Activated CD8-positive, alpha-beta T cell treated with anti-CD3 and anti-CD28 coated beads for 36 hours (primary cell): ENCODE data around the gene FPR2. TPM values are rescaled to one million over a fixed set of nuclear protein-coding genes. Genes with fewer than 3 reads are reported as not detected.

ENCODE experiments used
- ATAC-seq: fragments of 200-7000 bp; cut with Tn5 transposase; one replicate; pipeline ENCODE4 v1.10.0; 2021; ENCODE audit warnings: mild to moderate bottlenecking, moderate library complexity
- CTCF ChIA-PET: fragments of 350-600 bp; sonication (Branson Sonifier 250); formaldehyde crosslinking; loops from one replicate; lab custom pipeline; 2021; ENCODE audit warnings: antibody characterized with exemption; lab: Charles Lee
- POLR2A ChIA-PET: fragments of 350-600 bp; sonication (Branson Sonifier 250); formaldehyde crosslinking; loops from one replicate; lab custom pipeline; 2021; ENCODE audit warnings: antibody characterized with exemption; lab: Charles Lee
- DNase-seq: peaks from one replicate; pipeline ENCODE4 v3.0.0-alpha.2; 2020
- H3K27ac Mint-ChIP-seq: one replicate; pipeline ENCODE4 v1.8.0; 2021; ENCODE audit warnings: mild to moderate bottlenecking, mixed read lengths
- H3K27me3 Mint-ChIP-seq: one replicate; pipeline ENCODE4 v1.8.0; 2021; ENCODE audit warnings: mixed read lengths
- H3K36me3 Mint-ChIP-seq: one replicate; pipeline ENCODE4 v1.8.0; 2021; ENCODE audit warnings: low read depth, mixed read lengths
- H3K4me1 Mint-ChIP-seq: one replicate; pipeline ENCODE4 v1.8.0; 2021; ENCODE audit warnings: low read depth, mixed read lengths
- H3K4me3 Mint-ChIP-seq: one replicate; pipeline ENCODE4 v1.8.0; 2021; ENCODE audit warnings: mild to moderate bottlenecking, moderate library complexity, mixed read lengths
- H3K9me3 Mint-ChIP-seq: one replicate; pipeline ENCODE4 v1.8.0; 2021; ENCODE audit warnings: mixed read lengths
- intact Hi-C: fragments of 100-400 bp; cut with micrococcal nuclease; formaldehyde crosslinking; loops from one replicate; pipeline ENCODE4 v1.10.0; 2022
- total RNA-seq, 2 experiments: library from RNA; stranded (reverse); gene quantifications; one replicate each; pipeline ENCODE4 v1.2.3, GENCODE V29; 2021
- TF ChIP-seq, protein P1 (sequence below): fragments of 200-600 bp; IDR thresholded peaks from one replicate; pipeline ENCODE4 v1.8.0; 2022; ENCODE audit warnings: antibody characterized with exemption, mild to moderate bottlenecking

FPR2 gene, protein sequence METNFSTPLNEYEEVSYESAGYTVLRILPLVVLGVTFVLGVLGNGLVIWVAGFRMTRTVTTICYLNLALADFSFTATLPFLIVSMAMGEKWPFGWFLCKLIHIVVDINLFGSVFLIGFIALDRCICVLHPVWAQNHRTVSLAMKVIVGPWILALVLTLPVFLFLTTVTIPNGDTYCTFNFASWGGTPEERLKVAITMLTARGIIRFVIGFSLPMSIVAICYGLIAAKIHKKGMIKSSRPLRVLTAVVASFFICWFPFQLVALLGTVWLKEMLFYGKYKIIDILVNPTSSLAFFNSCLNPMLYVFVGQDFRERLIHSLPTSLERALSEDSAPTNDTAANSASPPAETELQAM
- total RNA-seq, result not detected

DNA sequence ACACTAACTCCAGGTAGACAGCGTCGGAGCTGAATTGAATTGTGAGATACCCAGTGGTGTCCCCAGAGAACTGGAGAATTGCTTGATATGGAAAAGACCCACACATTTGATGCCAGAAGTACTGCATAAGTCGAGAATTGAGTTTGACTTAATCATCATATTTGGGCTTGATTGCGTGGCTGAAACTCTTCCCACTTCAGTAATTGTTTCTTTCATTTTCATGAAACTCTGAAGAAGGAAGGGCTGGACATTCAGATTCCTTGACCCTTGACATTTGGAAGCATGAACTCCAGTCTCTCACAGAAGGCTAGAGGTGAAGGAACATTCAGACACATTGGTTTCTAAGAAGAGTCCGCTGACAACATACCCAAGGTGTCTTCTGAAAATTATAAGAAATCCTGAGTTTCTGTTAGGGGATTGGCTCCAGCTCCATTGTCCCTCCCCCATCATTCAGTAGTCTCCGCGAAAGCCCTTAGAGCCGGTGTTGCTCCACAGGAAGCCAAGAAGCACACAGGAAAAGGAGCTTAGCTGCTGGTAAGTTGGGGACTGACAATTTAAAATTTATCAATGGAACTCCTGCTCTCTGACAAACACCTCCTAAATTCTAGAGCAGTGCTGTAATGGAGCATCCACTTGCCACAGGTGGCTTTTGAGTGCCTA lies at the start of gene FPR2:
TSS of gene FPR2 (plus strand) at position 484 of the 660 bp plus-strand sequence. CDS start 7,479 bp downstream, outside the sequence.
- TF ChIP-seq, protein P1, sequence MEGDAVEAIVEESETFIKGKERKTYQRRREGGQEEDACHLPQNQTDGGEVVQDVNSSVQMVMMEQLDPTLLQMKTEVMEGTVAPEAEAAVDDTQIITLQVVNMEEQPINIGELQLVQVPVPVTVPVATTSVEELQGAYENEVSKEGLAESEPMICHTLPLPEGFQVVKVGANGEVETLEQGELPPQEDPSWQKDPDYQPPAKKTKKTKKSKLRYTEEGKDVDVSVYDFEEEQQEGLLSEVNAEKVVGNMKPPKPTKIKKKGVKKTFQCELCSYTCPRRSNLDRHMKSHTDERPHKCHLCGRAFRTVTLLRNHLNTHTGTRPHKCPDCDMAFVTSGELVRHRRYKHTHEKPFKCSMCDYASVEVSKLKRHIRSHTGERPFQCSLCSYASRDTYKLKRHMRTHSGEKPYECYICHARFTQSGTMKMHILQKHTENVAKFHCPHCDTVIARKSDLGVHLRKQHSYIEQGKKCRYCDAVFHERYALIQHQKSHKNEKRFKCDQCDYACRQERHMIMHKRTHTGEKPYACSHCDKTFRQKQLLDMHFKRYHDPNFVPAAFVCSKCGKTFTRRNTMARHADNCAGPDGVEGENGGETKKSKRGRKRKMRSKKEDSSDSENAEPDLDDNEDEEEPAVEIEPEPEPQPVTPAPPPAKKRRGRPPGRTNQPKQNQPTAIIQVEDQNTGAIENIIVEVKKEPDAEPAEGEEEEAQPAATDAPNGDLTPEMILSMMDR, result no peak
- ATAC-seq (no peak), DNase-seq (no peak)
- no peaks in the 10 kb centered on the region for H3K4me1 Mint-ChIP-seq
- peaks cover under 1% of the 10 kb centered on the region for H3K9me3 Mint-ChIP-seq
- POLR2A ChIA-PET, result no interaction called here
- no peak within 1 kb of the TSS for H3K4me3 Mint-ChIP-seq
- CTCF ChIA-PET, result no interaction called here
- intact Hi-C loops, result no loop called here
- no peak within 1 kb of the TSS for H3K27ac Mint-ChIP-seq
- peaks cover 21% of the 10 kb centered on the region for H3K27me3 Mint-ChIP-seq
- no peaks in the 10 kb centered on the region for H3K36me3 Mint-ChIP-seq

DNA sequence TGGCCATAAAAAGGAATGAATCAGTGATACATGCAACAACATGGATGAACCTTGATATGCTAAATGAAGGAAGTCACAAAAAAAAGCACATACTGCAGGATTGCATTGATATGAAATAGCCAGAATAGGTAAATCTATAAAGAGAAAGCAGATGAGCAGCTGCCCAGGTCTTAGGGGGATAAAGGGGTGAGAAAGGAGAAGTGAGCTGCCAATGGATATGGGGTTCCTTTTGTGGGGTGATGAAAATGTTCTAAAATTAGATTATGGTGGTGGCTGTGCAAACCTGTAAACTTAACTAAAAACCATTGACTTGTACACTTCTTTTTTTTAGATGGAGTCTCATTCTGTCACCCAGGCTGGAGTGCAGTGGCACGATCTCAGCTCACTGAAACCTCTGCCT lies 49.3 kb upstream of the FPR2 start:
- intact Hi-C loops, result no loop called here
- Mint-ChIP-seq H3K27ac (no peak overlapping the region), H3K9me3 (no peaks in the 10 kb centered on the region), H3K36me3 (peaks cover 3% of the 10 kb centered on the region), H3K4me1 (no peaks in the 10 kb centered on the region), H3K27me3 (peaks cover 8% of the 10 kb centered on the region), H3K4me3 (no peak overlapping the region)
- TF ChIP-seq, protein P1, result no peak
- DNase-seq (no peak), ATAC-seq (no peak)
- ChIA-PET CTCF (no interaction called here), POLR2A (no interaction called here)

DNA sequence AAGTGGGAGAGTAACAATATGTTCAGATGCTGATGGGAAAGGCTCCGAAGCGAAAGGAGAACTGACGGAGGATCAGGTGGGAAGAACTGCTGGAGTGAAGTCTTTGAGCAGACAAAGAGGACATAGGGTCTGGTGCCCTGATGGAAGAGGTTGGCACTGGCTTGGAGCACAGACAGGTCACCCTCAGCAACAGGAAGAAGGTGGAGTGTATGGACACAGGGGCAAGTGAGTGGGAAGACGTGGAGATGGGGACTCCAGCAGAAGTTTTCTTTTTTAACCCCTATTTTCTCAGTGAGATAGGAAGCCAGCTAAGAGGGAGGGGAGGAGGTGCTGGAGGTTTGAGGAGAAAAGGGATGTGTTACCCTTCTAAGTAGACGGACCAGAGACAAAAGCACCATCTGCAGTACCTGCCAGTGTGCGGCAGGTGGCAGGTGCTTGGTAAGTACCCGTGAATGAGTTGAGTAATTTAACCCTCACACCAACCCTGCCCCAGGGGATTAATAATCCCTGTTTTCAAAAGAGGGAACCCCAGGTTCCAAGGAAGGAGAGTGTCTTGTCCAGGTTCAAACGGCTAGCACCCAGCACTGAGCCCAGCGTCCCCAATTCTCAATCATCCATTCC lies 48.4 kb upstream of the FPR2 start:
- no peaks in the 10 kb centered on the region for H3K9me3 Mint-ChIP-seq
- POLR2A ChIA-PET, result interaction anchor here (0.6 kb wide), 1 partner anchor 11 kb away, joined by 3 read pairs; no protein-coding TSS in a partner anchor
- TF ChIP-seq, protein P1, result peak; percentile 56
- ATAC-seq (peak; percentile 42), DNase-seq (peak; percentile 27)
- intact Hi-C loops, result no loop called here
- H3K4me1 Mint-ChIP-seq, result no peaks in the 10 kb centered on the region
- CTCF ChIA-PET, result no interaction called here
- H3K27me3 Mint-ChIP-seq, result peaks cover 8% of the 10 kb centered on the region
- H3K27ac Mint-ChIP-seq, result no peak overlapping the region
- no peaks in the 10 kb centered on the region for H3K36me3 Mint-ChIP-seq
- H3K4me3 Mint-ChIP-seq, result no peak overlapping the region

DNA sequence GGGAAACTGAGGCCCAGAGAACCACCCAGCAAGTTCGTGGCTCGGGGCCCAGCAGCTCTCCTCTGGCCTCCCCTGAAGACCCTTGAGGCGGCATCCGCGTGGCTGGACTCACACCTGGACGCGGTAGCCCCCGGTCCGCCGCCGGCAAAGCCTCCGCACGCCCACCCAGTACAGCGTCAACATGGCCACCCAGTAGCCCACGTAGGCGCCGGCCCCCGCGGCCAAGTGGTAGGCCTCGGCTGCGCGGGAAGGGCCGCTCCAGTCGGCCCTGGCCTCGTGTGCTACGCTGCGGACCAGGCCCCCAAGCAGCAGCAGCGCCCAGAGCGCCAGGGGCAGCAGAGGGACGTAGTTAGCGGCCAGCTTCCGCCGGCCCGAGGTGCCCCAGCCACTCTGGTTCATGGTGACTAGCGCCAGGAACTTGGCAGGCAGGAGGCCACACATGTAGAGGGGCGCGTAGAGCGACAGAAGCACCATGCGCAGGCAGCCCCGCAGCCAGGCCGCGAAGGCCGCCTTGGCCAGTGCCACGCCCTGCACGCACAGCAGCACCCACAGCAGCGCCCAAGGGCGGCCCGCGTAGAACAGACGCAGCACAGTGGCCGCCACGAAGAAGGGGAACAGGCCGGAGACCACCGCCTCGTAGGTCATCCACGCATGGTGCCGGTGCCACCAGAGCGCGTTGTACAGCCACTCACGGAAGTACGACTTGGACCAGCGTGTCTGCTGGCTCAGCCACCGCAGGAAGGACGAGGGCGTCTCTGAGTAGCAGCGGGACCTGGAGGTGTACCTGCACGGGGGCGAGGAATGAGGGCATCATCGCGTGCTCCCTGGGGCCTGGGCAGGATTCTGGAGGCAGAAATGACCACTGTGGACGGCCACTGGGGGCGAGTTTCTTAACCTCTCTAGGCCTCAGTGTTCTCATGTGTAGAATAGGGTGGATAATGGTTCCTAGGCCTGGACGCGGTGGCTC lies 47.4 kb upstream of the FPR2 start:
- intact Hi-C loops, result no loop called here
- Mint-ChIP-seq H3K4me3 (no peak overlapping the region), H3K9me3 (no peaks in the 10 kb centered on the region), H3K27ac (no peak overlapping the region), H3K4me1 (peaks cover under 1% of the 10 kb centered on the region), H3K27me3 (peaks cover 11% of the 10 kb centered on the region), H3K36me3 (no peaks in the 10 kb centered on the region)
- TF ChIP-seq, protein P1, result no peak
- CTCF ChIA-PET, result no interaction called here
- POLR2A ChIA-PET, result no interaction called here
- ATAC-seq (no peak), DNase-seq (no peak)
